ENCODE results near the gene MICU1. TPM values are rescaled to one million over a fixed set of nuclear protein-coding genes. Genes with fewer than 3 reads are reported as not detected.

MICU1 gene
- total RNA-seq, 1 donor from 2014 or later, result 37.2 TPM

GRCh38 chr10:72517244-72517643 lies 108.6 kb downstream of the MICU1 start:
- H3K36me3 ChIP-seq (ENCODE audit: control insufficient read depth, insufficient read depth, low read length), result no peaks in the 10 kb centered on the region
- DNase-seq (ENCODE audit: low read depth), result no peak
- no peak for TF ChIP-seq CTCF (IDR thresholded peaks at IDR 0.05; ENCODE audit: insufficient read depth, low read length, poor library complexity, severe bottlenecking)

GRCh38 chr10:72515455-72515854 lies 110.4 kb downstream of the MICU1 start:
- no peaks in the 10 kb centered on the region for H3K27me3 ChIP-seq (ENCODE audit: control insufficient read depth, insufficient read depth, low read length)
- DNase-seq (ENCODE audit: low read depth), result no peak
- TF ChIP-seq CTCF (IDR thresholded peaks at IDR 0.05; ENCODE audit: insufficient read depth, low read length, poor library complexity, severe bottlenecking), result no peak
- H3K36me3 ChIP-seq (ENCODE audit: control insufficient read depth, insufficient read depth, low read length), result no peaks in the 10 kb centered on the region
- no peak overlapping the region for H3K4me3 ChIP-seq (ENCODE audit: low read depth, low read length)

More at GRCh38 chr10:72517244-72517643, 108.6 kb downstream of the MICU1 start:
- no peak overlapping the region for H3K4me3 ChIP-seq (ENCODE audit: low read depth, low read length)
- H3K27me3 ChIP-seq (ENCODE audit: control insufficient read depth, insufficient read depth, low read length), result no peaks in the 10 kb centered on the region

GRCh38 chr10:72513910-72514309 lies 112.0 kb downstream of the MICU1 start:
- Histone ChIP-seq H3K27me3 (ENCODE audit: control insufficient read depth, insufficient read depth, low read length) (no peaks in the 10 kb centered on the region), H3K4me3 (ENCODE audit: low read depth, low read length) (no peak overlapping the region), H3K36me3 (ENCODE audit: control insufficient read depth, insufficient read depth, low read length) (no peaks in the 10 kb centered on the region)
- DNase-seq (ENCODE audit: low read depth), result no peak
- no peak for TF ChIP-seq CTCF (IDR thresholded peaks at IDR 0.05; ENCODE audit: insufficient read depth, low read length, poor library complexity, severe bottlenecking)

- Histone ChIP-seq H3K27me3 (ENCODE audit: control insufficient read depth, insufficient read depth, low read length) (no peaks in the 10 kb centered on the region), H3K36me3 (ENCODE audit: control insufficient read depth, insufficient read depth, low read length) (no peaks in the 10 kb centered on the region), H3K4me3 (ENCODE audit: low read depth, low read length) (no peak overlapping the region)
- no peak for TF ChIP-seq CTCF (IDR thresholded peaks at IDR 0.05; ENCODE audit: insufficient read depth, low read length, poor library complexity, severe bottlenecking)
- no peak for DNase-seq (ENCODE audit: low read depth)
Observed at GRCh38 chr10:72511459-72511858, 114.4 kb downstream of the MICU1 start.

- TF ChIP-seq CTCF (IDR thresholded peaks at IDR 0.05; ENCODE audit: insufficient read depth, low read length, poor library complexity, severe bottlenecking), result no peak
- no peak for DNase-seq (ENCODE audit: low read depth)
- H3K27me3 ChIP-seq (ENCODE audit: control insufficient read depth, insufficient read depth, low read length), result no peaks in the 10 kb centered on the region
- no peaks in the 10 kb centered on the region for H3K36me3 ChIP-seq (ENCODE audit: control insufficient read depth, insufficient read depth, low read length)
- no peak overlapping the region for H3K4me3 ChIP-seq (ENCODE audit: low read depth, low read length)
Observed at GRCh38 chr10:72509941-72510340, 115.9 kb downstream of the MICU1 start.

GRCh38 chr10:72509206-72509799 lies 116.6 kb downstream of the MICU1 start:
- no peak for DNase-seq (ENCODE audit: low read depth)
- Histone ChIP-seq H3K27me3 (ENCODE audit: control insufficient read depth, insufficient read depth, low read length) (no peaks in the 10 kb centered on the region), H3K36me3 (ENCODE audit: control insufficient read depth, insufficient read depth, low read length) (no peaks in the 10 kb centered on the region), H3K4me3 (ENCODE audit: low read depth, low read length) (no peak overlapping the region)
- no peak for TF ChIP-seq CTCF (IDR thresholded peaks at IDR 0.05; ENCODE audit: insufficient read depth, low read length, poor library complexity, severe bottlenecking)
